Astrocyte of the spinal cord (primary cell): ENCODE data around the gene SDSL.

Source experiments
- DNase-seq: peaks from one replicate; pipeline ENCODE4 v3.0.0; 2011; ENCODE audit warnings: low read depth, low spot score
- H3K4me3 ChIP-seq: 2 replicates; pipeline ENCODE4 v1.5.1; 2011; ENCODE audit warnings: low read depth, mild to moderate bottlenecking, low read length, moderate library complexity
- CTCF ChIP-seq: IDR thresholded peaks from 2 replicates; pipeline ENCODE4 v1.5.1; 2012; ENCODE audit warnings: low read depth, mild to moderate bottlenecking, low read length, inconsistent platforms
- in situ Hi-C: cut with HindIII; loops from 2 replicates; pipeline ENCODE4 v1.10.0; 2017; ENCODE audit warnings: low sequenced_read_pairs

SDSL gene

GRCh38 chr12:113395119-113395518 is 27.1 kb upstream of the SDSL start:
- no peak for TF ChIP-seq CTCF
- no peak overlapping the region for H3K4me3 ChIP-seq
- in situ Hi-C loops, result no loop called here
- DNase-seq, result no peak

GRCh38 chr12:113396200-113396599 is 26.0 kb upstream of the SDSL start:
- no peak for DNase-seq
- in situ Hi-C loops, result no loop called here
- no peak overlapping the region for H3K4me3 ChIP-seq

GRCh38 chr12:113396828-113397496 is 25.2 kb upstream of the SDSL start:
- DNase-seq, result no peak
- in situ Hi-C loops, result no loop called here
- TF ChIP-seq CTCF, result no peak

More at GRCh38 chr12:113396200-113396599, 26.0 kb upstream of the SDSL start:
- TF ChIP-seq CTCF, result no peak

GRCh38 chr12:113397497-113398197 is 24.5 kb upstream of the SDSL start:
- no peak for DNase-seq
- TF ChIP-seq CTCF, result no peak
- no peak overlapping the region for H3K4me3 ChIP-seq
- in situ Hi-C loops, result no loop called here

More at GRCh38 chr12:113396828-113397496, 25.2 kb upstream of the SDSL start:
- no peak overlapping the region for H3K4me3 ChIP-seq

- no peak for DNase-seq
Measured at GRCh38 chr12:113398346-113399290, 23.6 kb upstream of the SDSL start.

More at GRCh38 chr12:113398346-113399290, 23.6 kb upstream of the SDSL start:
- in situ Hi-C loops, result no loop called here
- no peak overlapping the region for H3K4me3 ChIP-seq
- no peak for TF ChIP-seq CTCF
